Subcutaneous adipose tissue (tissue), 4 donors: ENCODE measurements around the gene CNNM2. TPM values are rescaled to one million over a fixed set of nuclear protein-coding genes. Genes with fewer than 3 reads are reported as not detected.

Experiments
- CTCF ChIP-seq: fragments of 450-650 bp; IDR thresholded peaks from one replicate; pipeline ENCODE4 v1.5.1; 2016; ENCODE audit warnings: low read depth, mild to moderate bottlenecking, control low read depth, antibody characterized with exemption, moderate library complexity
- total RNA-seq, 4 donors: library from RNA; depleted of rRNA; stranded (reverse); fragments of >200 nt; gene quantifications; one replicate each; pipeline ENCODE4 v1.1.0, GENCODE V29; 2016

Gene CNNM2
- total RNA-seq, 4 donors from 2014 or later, result 3.3 to 9.6 (median 5.1) TPM

- TF ChIP-seq CTCF, result no peak
Observed at GRCh38 chr10:102916173-102916572, 1.9 kb upstream of the CNNM2 start.

- no peak for TF ChIP-seq CTCF
Observed at GRCh38 chr10:102917314-102917961, 656 bp upstream of the CNNM2 start.

GRCh38 chr10:102918817-102919245, 737 bp downstream of the CNNM2 start:
- TF ChIP-seq CTCF, result no peak

- TF ChIP-seq CTCF, result no peak
Observed at GRCh38 chr10:102919246-102919959, 1.3 kb downstream of the CNNM2 start.

- TF ChIP-seq CTCF, result no peak
Observed at GRCh38 chr10:102919992-102920739, 2.1 kb downstream of the CNNM2 start.

GRCh38 chr10:102923601-102924000, 5.5 kb downstream of the CNNM2 start:
- no peak for TF ChIP-seq CTCF

GRCh38 chr10:102926842-102927241, 8.7 kb downstream of the CNNM2 start:
- no peak for TF ChIP-seq CTCF
